ENCODE measurements around the gene OAF. TPM values are rescaled to one million over a fixed set of nuclear protein-coding genes. Genes with fewer than 3 reads are reported as not detected.

Gene OAF
- total RNA-seq, 1 donor: 13.3 TPM

- Histone ChIP-seq H3K4me3 (ENCODE audit: low read length) (no peak overlapping the region), H3K9me3 (ENCODE audit: low read depth, low read length) (no peaks in the 10 kb centered on the region), H3K4me1 (ENCODE audit: insufficient read depth, low read length) (no peaks in the 10 kb centered on the region), H3K27me3 (ENCODE audit: insufficient read depth, low read length) (peaks cover 3% of the 10 kb centered on the region)
These were observed 21.1 kb downstream of the OAF start for GRCh38 chr11:120231963-120232362.

GRCh38 chr11:120233207-120233803 lies 22.5 kb downstream of the OAF start:
- H3K27me3 ChIP-seq (ENCODE audit: insufficient read depth, low read length): peaks cover 6% of the 10 kb centered on the region
- H3K9me3 ChIP-seq (ENCODE audit: low read depth, low read length): no peaks in the 10 kb centered on the region
- H3K4me1 ChIP-seq (ENCODE audit: insufficient read depth, low read length): no peaks in the 10 kb centered on the region
- H3K4me3 ChIP-seq (ENCODE audit: low read length): no peak overlapping the region

- H3K4me1 ChIP-seq (ENCODE audit: insufficient read depth, low read length): no peaks in the 10 kb centered on the region
- no peaks in the 10 kb centered on the region for H3K9me3 ChIP-seq (ENCODE audit: low read depth, low read length)
- H3K4me3 ChIP-seq (ENCODE audit: low read length): no peak overlapping the region
- peaks cover 15% of the 10 kb centered on the region for H3K27me3 ChIP-seq (ENCODE audit: insufficient read depth, low read length)
These were observed 24.3 kb downstream of the OAF start for GRCh38 chr11:120235024-120235628.

GRCh38 chr11:120236169-120237107 lies 25.6 kb downstream of the OAF start:
- Histone ChIP-seq H3K9me3 (ENCODE audit: low read depth, low read length) (no peaks in the 10 kb centered on the region), H3K4me3 (ENCODE audit: low read length) (no peak overlapping the region), H3K4me1 (ENCODE audit: insufficient read depth, low read length) (no peaks in the 10 kb centered on the region), H3K27me3 (ENCODE audit: insufficient read depth, low read length) (peaks cover 25% of the 10 kb centered on the region)

DNA sequence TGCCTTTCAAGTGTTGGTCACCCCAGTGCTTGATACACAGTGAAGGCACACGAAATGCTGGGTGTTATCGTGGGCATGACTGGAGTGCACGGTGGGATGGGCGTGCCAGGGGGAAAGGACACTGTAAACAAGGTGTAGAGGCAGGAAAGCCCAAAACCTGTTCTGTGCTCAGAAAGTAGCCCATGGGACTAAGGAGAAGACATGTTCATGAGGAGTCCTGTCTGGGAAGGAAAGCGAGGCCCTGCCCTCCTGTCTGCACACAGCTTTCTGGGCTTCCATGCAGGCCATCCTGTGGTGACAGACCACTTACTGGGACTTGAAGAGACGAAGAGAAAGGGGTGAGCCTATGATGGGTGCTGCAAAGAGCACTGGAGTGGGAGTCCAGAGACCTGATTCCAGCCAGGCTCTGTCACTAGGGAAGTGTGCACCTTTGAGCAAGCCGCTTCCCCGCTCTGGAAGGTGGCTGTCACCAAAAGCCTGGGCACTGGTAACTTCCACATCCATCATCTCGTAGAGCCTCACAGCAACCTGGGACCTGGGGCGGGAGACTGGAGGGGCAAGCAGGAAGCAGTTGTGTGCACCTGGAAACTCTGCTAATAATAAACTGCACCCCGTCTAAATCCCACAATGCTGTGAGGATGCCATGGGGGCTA lies 28.3 kb downstream of the OAF start:
- Histone ChIP-seq H3K27me3 (ENCODE audit: insufficient read depth, low read length) (peaks cover 23% of the 10 kb centered on the region), H3K4me1 (ENCODE audit: insufficient read depth, low read length) (no peaks in the 10 kb centered on the region), H3K9me3 (ENCODE audit: low read depth, low read length) (no peaks in the 10 kb centered on the region), H3K4me3 (ENCODE audit: low read length) (no peak overlapping the region)

DNA sequence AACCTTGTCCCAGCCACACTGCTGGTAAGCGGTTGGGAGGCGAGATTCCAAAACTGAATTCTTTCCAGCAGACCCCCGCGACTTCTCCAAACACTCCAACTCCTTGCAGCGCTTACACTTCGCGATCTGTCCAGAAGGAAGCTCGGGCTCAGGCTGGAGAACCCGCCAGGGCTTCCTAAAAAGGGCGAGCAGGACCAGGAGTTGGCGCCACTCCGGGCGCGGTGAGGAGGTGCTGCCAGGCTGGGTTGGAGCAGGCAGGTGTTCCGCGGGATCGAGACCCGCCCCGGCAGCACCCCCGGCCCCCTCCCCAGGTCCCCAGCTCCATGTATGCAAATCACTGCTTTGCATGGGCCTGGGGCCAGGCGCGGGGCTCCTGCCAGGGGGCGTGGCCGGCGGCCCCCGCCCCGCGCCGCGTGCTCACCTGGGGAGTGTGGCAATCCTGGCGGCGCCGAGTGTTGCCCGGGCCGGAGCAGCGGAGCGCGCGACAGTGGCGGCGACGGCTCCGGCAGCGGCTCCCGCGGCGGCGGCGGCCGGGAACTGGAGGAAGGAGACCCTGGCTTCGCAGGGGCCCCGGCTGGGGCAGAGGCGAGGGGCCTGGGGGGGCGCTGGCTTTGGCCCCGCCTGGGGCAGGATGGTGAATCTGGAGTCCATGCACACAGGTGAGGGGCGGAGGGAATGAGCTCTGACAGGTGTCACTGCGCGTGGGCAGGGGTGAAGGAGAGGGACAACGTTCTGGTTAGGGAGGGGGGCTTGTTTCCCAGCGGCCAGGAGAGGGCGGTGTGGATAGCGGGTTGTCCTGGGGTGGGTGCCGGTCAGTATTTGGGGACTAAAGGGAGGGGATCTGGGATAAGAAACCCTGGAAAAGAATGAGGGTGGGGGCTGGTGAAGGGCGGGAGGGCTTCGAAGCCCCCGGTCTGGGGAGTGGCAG lies 29.1 kb downstream of the OAF start, which contains the start of gene POU2F3:
Gene POU2F3 (plus strand): TSS at position 428 of the 928 bp plus-strand sequence. CDS start 204 bp downstream, at position 632.
- peaks cover 22% of the 10 kb centered on the region for H3K27me3 ChIP-seq (ENCODE audit: insufficient read depth, low read length)
- H3K4me3 ChIP-seq (ENCODE audit: low read length): no peak within 1 kb of the TSS
- no peaks in the 10 kb centered on the region for H3K4me1 ChIP-seq (ENCODE audit: insufficient read depth, low read length)
- no peaks in the 10 kb centered on the region for H3K9me3 ChIP-seq (ENCODE audit: low read depth, low read length)

- no peaks in the 10 kb centered on the region for H3K9me3 ChIP-seq (ENCODE audit: low read depth, low read length)
- no peaks in the 10 kb centered on the region for H3K4me1 ChIP-seq (ENCODE audit: insufficient read depth, low read length)
- H3K27me3 ChIP-seq (ENCODE audit: insufficient read depth, low read length): peaks cover 22% of the 10 kb centered on the region
- no peak overlapping the region for H3K4me3 ChIP-seq (ENCODE audit: low read length)
These were observed 30.0 kb downstream of the OAF start for GRCh38 chr11:120240866-120241265.

DNA sequence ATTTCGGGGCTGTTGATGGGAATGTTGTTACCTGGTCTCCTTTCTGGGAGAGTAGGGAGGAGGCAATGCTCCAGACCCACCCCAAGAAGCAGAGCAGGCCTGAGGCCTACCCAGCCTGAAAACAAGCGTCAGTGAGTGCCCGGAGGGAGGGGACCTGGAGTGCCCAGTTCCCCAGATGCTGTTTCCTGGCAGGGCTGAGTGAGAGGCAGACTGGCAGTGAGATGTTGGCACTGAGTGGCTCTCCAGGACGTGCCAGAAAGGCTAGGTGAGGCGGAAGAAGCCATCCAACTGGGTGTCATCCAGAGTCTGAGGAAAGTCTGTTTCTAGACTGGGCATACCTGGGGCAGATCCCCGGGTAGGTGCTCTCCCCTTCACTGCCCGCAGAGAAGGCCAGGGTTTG lies 30.4 kb downstream of the OAF start:
- no peaks in the 10 kb centered on the region for H3K4me1 ChIP-seq (ENCODE audit: insufficient read depth, low read length)
- H3K9me3 ChIP-seq (ENCODE audit: low read depth, low read length): no peaks in the 10 kb centered on the region
- no peak overlapping the region for H3K4me3 ChIP-seq (ENCODE audit: low read length)
- peaks cover 22% of the 10 kb centered on the region for H3K27me3 ChIP-seq (ENCODE audit: insufficient read depth, low read length)

GRCh38 chr11:120243221-120243620 lies 32.4 kb downstream of the OAF start:
- peaks cover 19% of the 10 kb centered on the region for H3K27me3 ChIP-seq (ENCODE audit: insufficient read depth, low read length)
- H3K4me1 ChIP-seq (ENCODE audit: insufficient read depth, low read length): no peaks in the 10 kb centered on the region
- H3K9me3 ChIP-seq (ENCODE audit: low read depth, low read length): no peaks in the 10 kb centered on the region
- H3K4me3 ChIP-seq (ENCODE audit: low read length): no peak overlapping the region

DNA sequence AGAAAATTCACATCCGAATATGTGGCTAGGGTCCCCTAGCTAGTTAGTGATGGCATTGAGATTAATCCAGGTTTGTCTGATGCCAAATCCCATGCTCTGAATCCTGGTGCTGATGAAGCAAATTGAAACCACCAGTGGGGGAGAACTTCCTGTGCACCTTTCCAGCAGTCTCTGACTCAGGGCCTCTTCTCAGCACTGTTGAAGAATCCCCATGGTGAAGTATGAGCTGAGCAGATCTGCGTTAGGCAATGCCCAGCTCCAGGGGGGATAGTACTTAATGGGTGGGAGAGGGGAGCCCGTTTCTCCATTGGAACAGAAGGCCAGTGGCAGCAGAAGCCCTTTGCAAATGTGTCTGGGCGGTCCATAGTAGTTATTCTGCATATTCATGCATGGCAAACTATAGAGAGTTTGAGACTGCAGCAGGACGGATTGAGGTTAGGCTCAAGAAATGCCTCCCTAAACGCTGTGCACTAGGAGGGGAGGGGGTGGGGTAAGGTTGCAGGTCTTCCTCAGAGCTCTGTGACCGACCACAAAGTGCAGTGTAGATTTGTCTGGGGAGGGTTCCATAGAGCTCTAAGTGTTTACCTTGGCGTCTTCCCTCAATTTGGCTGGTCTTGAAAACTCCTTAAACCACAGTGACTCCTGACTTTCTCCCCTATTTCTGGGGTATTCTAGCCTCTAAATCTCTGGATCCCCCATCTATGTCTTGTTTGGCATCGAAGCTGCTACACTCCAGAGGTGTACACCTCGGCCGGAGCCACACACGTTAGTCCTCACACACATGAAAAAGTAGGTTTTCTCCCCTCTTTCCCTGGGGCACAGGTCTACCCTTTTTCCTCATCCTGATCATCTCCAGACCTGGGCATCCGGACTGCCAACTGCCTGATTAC lies 33.9 kb downstream of the OAF start:
- Histone ChIP-seq H3K4me3 (ENCODE audit: low read length) (no peak overlapping the region), H3K27me3 (ENCODE audit: insufficient read depth, low read length) (peaks cover 11% of the 10 kb centered on the region), H3K9me3 (ENCODE audit: low read depth, low read length) (no peaks in the 10 kb centered on the region), H3K4me1 (ENCODE audit: insufficient read depth, low read length) (no peaks in the 10 kb centered on the region)

GRCh38 chr11:120245434-120245833 lies 34.6 kb downstream of the OAF start:
- Histone ChIP-seq H3K4me3 (ENCODE audit: low read length) (no peak overlapping the region), H3K4me1 (ENCODE audit: insufficient read depth, low read length) (no peaks in the 10 kb centered on the region), H3K9me3 (ENCODE audit: low read depth, low read length) (no peaks in the 10 kb centered on the region), H3K27me3 (ENCODE audit: insufficient read depth, low read length) (peaks cover 10% of the 10 kb centered on the region)

DNA sequence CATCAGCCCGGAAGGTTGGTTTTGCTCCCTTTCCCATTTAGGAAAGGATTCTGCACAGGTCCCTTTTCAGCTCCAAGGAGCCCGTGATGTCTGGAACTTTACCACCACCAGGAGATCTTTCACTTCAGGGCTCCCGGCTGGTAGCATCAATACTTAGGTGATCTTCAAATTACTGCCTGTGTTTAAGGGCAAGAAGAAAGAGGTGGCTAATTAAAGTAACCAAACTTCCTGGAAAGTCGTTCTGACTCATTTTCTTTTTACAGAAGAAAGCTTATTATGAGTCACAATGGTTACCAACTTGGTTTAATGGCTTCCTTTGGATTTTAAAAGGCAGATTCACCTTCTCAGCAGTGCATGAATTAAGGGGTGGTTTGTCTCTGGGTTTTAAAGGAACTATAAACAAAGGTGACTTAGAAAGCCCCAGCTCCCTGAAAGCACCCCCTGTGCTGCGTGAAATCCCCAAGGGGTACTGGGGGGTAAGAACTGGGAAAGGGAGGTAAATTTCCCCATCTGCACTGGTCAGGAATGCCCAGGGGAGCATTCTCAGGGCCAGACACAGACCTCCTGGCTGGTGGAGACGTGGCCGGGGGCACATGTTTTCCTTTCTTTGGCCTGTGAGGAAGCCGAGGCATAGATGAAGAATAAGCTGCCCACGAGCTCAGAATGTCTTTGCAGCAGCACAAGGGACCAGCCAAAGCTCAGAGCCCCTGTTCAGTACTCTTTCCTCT lies 37.9 kb downstream of the OAF start:
- Histone ChIP-seq H3K27me3 (ENCODE audit: insufficient read depth, low read length) (peaks cover 2% of the 10 kb centered on the region), H3K9me3 (ENCODE audit: low read depth, low read length) (no peaks in the 10 kb centered on the region), H3K4me1 (ENCODE audit: insufficient read depth, low read length) (no peaks in the 10 kb centered on the region), H3K4me3 (ENCODE audit: low read length) (no peak overlapping the region)

Data from mononuclear cell (primary cell).